WTC11 (cell line): ENCODE data around the gene GABRG3.

Source experiments
- MYBL2 ChIP-seq: sonication (generic); formaldehyde crosslinking; IDR thresholded peaks from 2 replicates; pipeline ENCODE4 v1.8.1; 2023; ENCODE audit warnings: mild to moderate bottlenecking, moderate library complexity, missing genetic modification reagents
- NFYB ChIP-seq: sonication (generic); formaldehyde crosslinking; conservative IDR thresholded peaks from 2 replicates; pipeline ENCODE4 v1.8.0; 2022; ENCODE audit warnings: low read depth, missing genetic modification reagents
- NR1H2 ChIP-seq: sonication (generic); formaldehyde crosslinking; IDR thresholded peaks from 2 replicates; pipeline ENCODE4 v1.9.0; 2021; ENCODE audit warnings: mild to moderate bottlenecking, moderate library complexity, missing genetic modification reagents
- NR3C1 ChIP-seq: sonication (generic); formaldehyde crosslinking; conservative IDR thresholded peaks from 2 replicates; pipeline ENCODE4 v1.8.1; 2023; ENCODE audit warnings: low read depth, mild to moderate bottlenecking, missing genetic modification reagents
- SMAD4 ChIP-seq: sonication (generic); formaldehyde crosslinking; IDR thresholded peaks from 2 replicates; pipeline ENCODE4 v1.8.0; 2022; ENCODE audit warnings: mild to moderate bottlenecking, missing genetic modification reagents
- SP1 ChIP-seq: sonication (generic); formaldehyde crosslinking; conservative IDR thresholded peaks from 2 replicates; pipeline ENCODE4 v1.8.1; 2022; ENCODE audit warnings: missing genetic modification reagents
- ZNF121 ChIP-seq: sonication (generic); formaldehyde crosslinking; IDR thresholded peaks from 2 replicates; pipeline ENCODE4 v1.8.0; 2023; ENCODE audit warnings: missing genetic modification reagents
- ZNF138 ChIP-seq: sonication (generic); formaldehyde crosslinking; conservative IDR thresholded peaks from 2 replicates; pipeline ENCODE4 v1.8.1; 2022; ENCODE audit warnings: mild to moderate bottlenecking, moderate library complexity, missing genetic modification reagents
- TF ChIP-seq, protein P1 (sequence below): fragments of 200-600 bp; IDR thresholded peaks from 2 replicates; pipeline ENCODE4 v1.8.0; 2022; ENCODE audit warnings: antibody characterized with exemption
- TF ChIP-seq, protein P2 (sequence below): sonication (generic); formaldehyde crosslinking; IDR thresholded peaks from 2 replicates; pipeline ENCODE4 v1.8.1; 2023; ENCODE audit warnings: mild to moderate bottlenecking, missing genetic modification reagents
- TF ChIP-seq, protein P3 (sequence below): sonication (generic); formaldehyde crosslinking; IDR thresholded peaks from 2 replicates; pipeline ENCODE4 v1.8.1; 2023; ENCODE audit warnings: mild to moderate bottlenecking, moderate library complexity, missing genetic modification reagents

DNA sequence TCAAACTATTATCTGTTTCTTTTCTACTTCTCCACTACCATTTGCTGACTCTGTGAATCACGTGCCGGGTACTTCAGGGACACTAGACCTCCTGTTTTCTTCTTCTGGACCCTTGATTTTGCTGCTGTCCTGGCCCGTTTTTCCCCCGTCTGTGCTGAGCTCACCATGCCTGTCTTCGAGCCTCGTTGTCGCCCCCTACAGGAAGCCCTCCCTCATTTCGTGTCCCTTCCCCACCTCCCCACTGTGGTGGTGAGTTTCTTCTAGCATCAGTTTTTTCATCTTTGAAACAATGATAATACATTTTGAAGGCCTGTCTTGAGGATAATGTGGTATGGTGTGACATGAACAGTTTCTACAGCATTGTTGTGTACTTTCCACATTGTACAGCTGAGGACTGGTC is 12.8 kb downstream of the GABRG3 start:
- TF ChIP-seq NR3C1 (CRISPR knock-in tag) (no peak), MYBL2 (CRISPR knock-in tag) (no peak), NR1H2 (CRISPR knock-in tag) (no peak), ZNF121 (CRISPR knock-in tag) (peak; percentile 40; the same call in 1 of the 2 replicates), SP1 (CRISPR knock-in tag) (no peak), ZNF138 (CRISPR knock-in tag) (no peak), NFYB (no peak), SMAD4 (CRISPR knock-in tag) (no peak)
- TF ChIP-seq, protein P1, sequence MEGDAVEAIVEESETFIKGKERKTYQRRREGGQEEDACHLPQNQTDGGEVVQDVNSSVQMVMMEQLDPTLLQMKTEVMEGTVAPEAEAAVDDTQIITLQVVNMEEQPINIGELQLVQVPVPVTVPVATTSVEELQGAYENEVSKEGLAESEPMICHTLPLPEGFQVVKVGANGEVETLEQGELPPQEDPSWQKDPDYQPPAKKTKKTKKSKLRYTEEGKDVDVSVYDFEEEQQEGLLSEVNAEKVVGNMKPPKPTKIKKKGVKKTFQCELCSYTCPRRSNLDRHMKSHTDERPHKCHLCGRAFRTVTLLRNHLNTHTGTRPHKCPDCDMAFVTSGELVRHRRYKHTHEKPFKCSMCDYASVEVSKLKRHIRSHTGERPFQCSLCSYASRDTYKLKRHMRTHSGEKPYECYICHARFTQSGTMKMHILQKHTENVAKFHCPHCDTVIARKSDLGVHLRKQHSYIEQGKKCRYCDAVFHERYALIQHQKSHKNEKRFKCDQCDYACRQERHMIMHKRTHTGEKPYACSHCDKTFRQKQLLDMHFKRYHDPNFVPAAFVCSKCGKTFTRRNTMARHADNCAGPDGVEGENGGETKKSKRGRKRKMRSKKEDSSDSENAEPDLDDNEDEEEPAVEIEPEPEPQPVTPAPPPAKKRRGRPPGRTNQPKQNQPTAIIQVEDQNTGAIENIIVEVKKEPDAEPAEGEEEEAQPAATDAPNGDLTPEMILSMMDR, result peak; percentile 74
- TF ChIP-seq, protein P2, sequence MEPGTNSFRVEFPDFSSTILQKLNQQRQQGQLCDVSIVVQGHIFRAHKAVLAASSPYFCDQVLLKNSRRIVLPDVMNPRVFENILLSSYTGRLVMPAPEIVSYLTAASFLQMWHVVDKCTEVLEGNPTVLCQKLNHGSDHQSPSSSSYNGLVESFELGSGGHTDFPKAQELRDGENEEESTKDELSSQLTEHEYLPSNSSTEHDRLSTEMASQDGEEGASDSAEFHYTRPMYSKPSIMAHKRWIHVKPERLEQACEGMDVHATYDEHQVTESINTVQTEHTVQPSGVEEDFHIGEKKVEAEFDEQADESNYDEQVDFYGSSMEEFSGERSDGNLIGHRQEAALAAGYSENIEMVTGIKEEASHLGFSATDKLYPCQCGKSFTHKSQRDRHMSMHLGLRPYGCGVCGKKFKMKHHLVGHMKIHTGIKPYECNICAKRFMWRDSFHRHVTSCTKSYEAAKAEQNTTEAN (CRISPR knock-in tag), result no peak
- TF ChIP-seq, protein P3, sequence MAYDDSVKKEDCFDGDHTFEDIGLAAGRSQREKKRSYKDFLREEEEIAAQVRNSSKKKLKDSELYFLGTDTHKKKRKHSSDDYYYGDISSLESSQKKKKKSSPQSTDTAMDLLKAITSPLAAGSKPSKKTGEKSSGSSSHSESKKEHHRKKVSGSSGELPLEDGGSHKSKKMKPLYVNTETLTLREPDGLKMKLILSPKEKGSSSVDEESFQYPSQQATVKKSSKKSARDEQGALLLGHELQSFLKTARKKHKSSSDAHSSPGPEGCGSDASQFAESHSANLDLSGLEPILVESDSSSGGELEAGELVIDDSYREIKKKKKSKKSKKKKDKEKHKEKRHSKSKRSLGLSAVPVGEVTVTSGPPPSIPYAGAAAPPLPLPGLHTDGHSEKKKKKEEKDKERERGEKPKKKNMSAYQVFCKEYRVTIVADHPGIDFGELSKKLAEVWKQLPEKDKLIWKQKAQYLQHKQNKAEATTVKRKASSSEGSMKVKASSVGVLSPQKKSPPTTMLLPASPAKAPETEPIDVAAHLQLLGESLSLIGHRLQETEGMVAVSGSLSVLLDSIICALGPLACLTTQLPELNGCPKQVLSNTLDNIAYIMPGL (CRISPR knock-in tag), result no peak
